Tibial nerve (tissue), 4 donors: ENCODE measurements around the gene SPATA24. TPM values are rescaled to one million over a fixed set of nuclear protein-coding genes. Genes with fewer than 3 reads are reported as not detected.

Experiments
- DNase-seq, 2 donors: peaks; one replicate each; pipeline ENCODE4 v3.0.0-alpha.2; 2019; ENCODE audit warnings: low spot score in 2 of 2
- H3K27ac ChIP-seq, 4 donors: fragments of 200-600 bp; sonication (generic) in 3 of 4; one replicate each; pipeline ENCODE4 v1.5.1; 2017 to 2019; ENCODE audit warnings: mild to moderate bottlenecking in 1 of 4
- H3K27me3 ChIP-seq, 2 donors: fragments of 200-600 bp; sonication (generic) in 1 of 2; one replicate each; pipeline versions ENCODE4 v1.5.1 to v1.6.0; 2017 to 2019
- H3K36me3 ChIP-seq, 3 donors: fragments of 200-600 bp; sonication (generic); one replicate each; pipeline ENCODE4 v1.5.1; 2018 to 2019
- H3K4me1 ChIP-seq, 4 donors: fragments of 200-600 bp; sonication (generic) in 3 of 4; one replicate each; pipeline ENCODE4 v1.5.1; 2017 to 2019
- H3K4me3 ChIP-seq, 4 donors: fragments of 200-600 bp; sonication (generic) in 3 of 4; one replicate each; pipeline ENCODE4 v1.5.1; 2017 to 2019; ENCODE audit warnings: mild to moderate bottlenecking in 1 of 4, moderate library complexity in 1 of 4
- H3K9me3 ChIP-seq, 4 donors: fragments of 200-600 bp; sonication (generic) in 3 of 4; one replicate each; pipeline ENCODE4 v1.5.1; 2017 to 2019
- CTCF ChIP-seq, 5 experiments: fragments of 200-600 bp in 3 of 5; fragments of 450-650 bp in 2 of 5; sonication (generic) in 3 of 5; IDR thresholded peaks; one replicate each; pipeline ENCODE4 v1.5.1; 2016 to 2019; ENCODE audit warnings: antibody characterized with exemption in 5 of 5, mild to moderate bottlenecking in 3 of 5, moderate library complexity in 2 of 5
- EP300 ChIP-seq, 2 donors: sonication (generic); formaldehyde crosslinking; IDR thresholded peaks; one replicate each; pipeline ENCODE4 v1.6.1; 2017; ENCODE audit warnings: antibody characterized with exemption in 2 of 2, mild to moderate bottlenecking in 1 of 2
- POLR2A ChIP-seq, 2 donors: fragments of 450-650 bp; IDR thresholded peaks; one replicate each; pipeline ENCODE4 v1.6.1; 2017; ENCODE audit warnings: antibody characterized with exemption in 2 of 2, mild to moderate bottlenecking in 2 of 2, moderate library complexity in 2 of 2
- WGBS, 2 donors: methylation state at CpG; one replicate each; pipeline ENCODE4 v1.1.5; 2018; 5-methylcytosine and 5-hydroxymethylcytosine counted together
- total RNA-seq, 4 donors: library from RNA; depleted of rRNA; stranded (reverse); fragments of >200 nt; gene quantifications; one replicate each; pipeline ENCODE4 v1.1.0, GENCODE V29; 2016

SPATA24 gene
- total RNA-seq, 4 donors from 2014 or later: 1.9 to 7.2 TPM; not detected in 2

GRCh38 chr5:139394654-139395566, 9.0 kb downstream of the SPATA24 start, which contains the start of gene PROB1:
PROB1 (minus strand) TSS chr5:139395104; CDS start chr5:139395081, 23 bp downstream.
- 18 to 20% methylated on average over 23 to 28 of the region's 76 CpGs for WGBS, 2 donors
- H3K36me3 ChIP-seq: no peaks in the 10 kb centered on the region
- no peaks in the 10 kb centered on the region for H3K9me3 ChIP-seq
- H3K27me3 ChIP-seq: peaks cover 0 to 35% of the 10 kb centered on the region in 2 donors
- peak within 1 kb of the TSS; percentile 14 to 57 (median 40) for H3K4me3 ChIP-seq
- TF ChIP-seq EP300 (IDR thresholded peaks at IDR 0.05): no peak
- TF ChIP-seq CTCF (IDR thresholded peaks at IDR 0.05): no peak
- TF ChIP-seq POLR2A (IDR thresholded peaks at IDR 0.05): no peak
- no peak for DNase-seq
- peaks cover 0 to 40% (median 19%) of the 10 kb centered on the region in 4 donors for H3K4me1 ChIP-seq
- peak within 1 kb of the TSS in 2 of 4 donors; percentile 7 to 27 for H3K27ac ChIP-seq

- no peak for DNase-seq
- Histone ChIP-seq H3K36me3 (no peaks in the 10 kb centered on the region), H3K27me3 (peaks cover 0 to 35% of the 10 kb centered on the region in 2 donors), H3K4me1 (peaks cover 0 to 40% (median 19%) of the 10 kb centered on the region in 4 donors), H3K9me3 (no peaks in the 10 kb centered on the region), H3K4me3 (peak overlapping the region; percentile 14 to 57 (median 40)), H3K27ac (peak overlapping the region in 1 of 4 donors; percentile 27)
- TF ChIP-seq CTCF (IDR thresholded peaks at IDR 0.05) (peak in 3 of 5 experiments; percentile 41 to 59 (median 54)), POLR2A (IDR thresholded peaks at IDR 0.05) (no peak), EP300 (IDR thresholded peaks at IDR 0.05) (no peak)
- 3% methylated on average over 20 to 23 of the region's 62 CpGs for WGBS, 2 donors
Measured at GRCh38 chr5:139394123-139394653, 9.7 kb downstream of the SPATA24 start.

GRCh38 chr5:139393497-139394122, 10.3 kb downstream of the SPATA24 start:
- WGBS, 2 donors: 8 to 20% methylated on average over 40 to 47 of the region's 49 CpGs
- Histone ChIP-seq H3K36me3 (no peaks in the 10 kb centered on the region), H3K4me1 (peaks cover 0 to 40% (median 19%) of the 10 kb centered on the region in 4 donors), H3K27me3 (peaks cover 0 to 35% of the 10 kb centered on the region in 2 donors), H3K27ac (no peak overlapping the region), H3K9me3 (no peaks in the 10 kb centered on the region), H3K4me3 (peak overlapping the region; percentile 14 to 57 (median 40))
- TF ChIP-seq POLR2A (IDR thresholded peaks at IDR 0.05) (no peak), EP300 (IDR thresholded peaks at IDR 0.05) (no peak), CTCF (IDR thresholded peaks at IDR 0.05) (no peak)
- no peak for DNase-seq

GRCh38 chr5:139392678-139393496, 11.0 kb downstream of the SPATA24 start:
- TF ChIP-seq CTCF (IDR thresholded peaks at IDR 0.05) (peak in 3 of 5 experiments; percentile 38 to 61 (median 60)), EP300 (IDR thresholded peaks at IDR 0.05) (no peak)
- WGBS, 2 donors: 12 to 20% methylated on average over 69 to 73 of the region's 77 CpGs
- Histone ChIP-seq H3K4me3 (peak overlapping the region in 3 of 4 donors; percentile 26 to 57 (median 53)), H3K27me3 (peaks cover 0 to 35% of the 10 kb centered on the region in 2 donors), H3K27ac (peak overlapping the region in 1 of 4 donors; percentile 74), H3K36me3 (no peaks in the 10 kb centered on the region), H3K9me3 (no peaks in the 10 kb centered on the region), H3K4me1 (peaks cover 0 to 47% (median 21%) of the 10 kb centered on the region in 4 donors)
- no peak for DNase-seq
